AG09309 (cell line): ENCODE measurements around the gene ANKRD33B.
A peak's percentile ranks its signal among the peaks of the same experiment; 100 is the strongest.
"Not testable (repeated sequence)": the region's sequence is repeated elsewhere in the genome, so short reads cannot be mapped to it uniquely, and the experiment has no call there.

Source experiments
- DNase-seq: peaks from one replicate; pipeline ENCODE4 v3.0.0-alpha.2; 2010; ENCODE audit warnings: low read depth
- H3K4me3 ChIP-seq: 2 replicates; pipeline ENCODE4 v1.5.1; 2011; ENCODE audit warnings: mild to moderate bottlenecking, low read depth, low read length, moderate library complexity; ENCODE audit not compliant: control insufficient read depth
- TF ChIP-seq, protein P1 (sequence below): IDR thresholded peaks from 2 replicates; pipeline ENCODE4 v1.5.1; 2011; ENCODE audit warnings: mild to moderate bottlenecking, low read depth, low read length, inconsistent platforms; ENCODE audit not compliant: insufficient read depth, control insufficient read depth; ENCODE audit errors: missing control alignments

The ANKRD33B gene

DNA sequence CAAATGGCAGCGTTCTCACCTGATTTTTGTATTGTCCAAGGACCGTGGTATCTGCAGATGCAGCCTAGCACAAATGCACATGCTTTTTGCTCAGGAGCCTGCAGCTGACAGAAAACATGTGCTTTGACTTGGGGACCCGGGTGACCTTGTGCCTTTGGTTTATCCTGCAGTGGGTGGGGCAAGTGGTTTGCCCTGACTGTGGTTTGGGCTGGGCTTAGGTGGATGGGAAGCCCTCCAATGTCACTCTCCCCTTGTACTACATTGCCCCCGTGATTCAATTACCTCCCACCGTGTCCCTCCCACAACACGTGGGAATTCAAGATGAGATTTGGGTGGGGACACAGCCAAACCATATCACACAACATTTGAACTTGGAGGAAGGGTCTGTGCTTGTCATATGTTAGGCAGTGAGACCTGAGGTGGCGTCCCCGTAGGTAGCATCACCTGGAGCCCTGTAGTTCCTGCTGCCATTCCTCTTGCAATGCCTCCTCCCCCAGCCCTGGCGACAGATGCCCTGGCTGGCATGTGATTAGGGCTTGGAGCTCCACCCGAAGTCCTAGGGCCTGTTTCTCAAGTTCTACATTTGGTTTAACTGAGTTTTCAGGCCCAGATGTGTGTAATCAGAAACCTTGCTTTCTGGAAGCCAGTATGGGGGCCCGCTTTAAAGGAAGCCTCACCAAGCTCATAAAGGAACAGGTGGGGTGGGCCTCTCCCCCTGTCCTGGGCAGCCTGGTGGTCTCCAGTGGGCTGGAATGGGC is 2.1 kb downstream of the ANKRD33B start:
- no peak for DNase-seq
- TF ChIP-seq, protein P1, sequence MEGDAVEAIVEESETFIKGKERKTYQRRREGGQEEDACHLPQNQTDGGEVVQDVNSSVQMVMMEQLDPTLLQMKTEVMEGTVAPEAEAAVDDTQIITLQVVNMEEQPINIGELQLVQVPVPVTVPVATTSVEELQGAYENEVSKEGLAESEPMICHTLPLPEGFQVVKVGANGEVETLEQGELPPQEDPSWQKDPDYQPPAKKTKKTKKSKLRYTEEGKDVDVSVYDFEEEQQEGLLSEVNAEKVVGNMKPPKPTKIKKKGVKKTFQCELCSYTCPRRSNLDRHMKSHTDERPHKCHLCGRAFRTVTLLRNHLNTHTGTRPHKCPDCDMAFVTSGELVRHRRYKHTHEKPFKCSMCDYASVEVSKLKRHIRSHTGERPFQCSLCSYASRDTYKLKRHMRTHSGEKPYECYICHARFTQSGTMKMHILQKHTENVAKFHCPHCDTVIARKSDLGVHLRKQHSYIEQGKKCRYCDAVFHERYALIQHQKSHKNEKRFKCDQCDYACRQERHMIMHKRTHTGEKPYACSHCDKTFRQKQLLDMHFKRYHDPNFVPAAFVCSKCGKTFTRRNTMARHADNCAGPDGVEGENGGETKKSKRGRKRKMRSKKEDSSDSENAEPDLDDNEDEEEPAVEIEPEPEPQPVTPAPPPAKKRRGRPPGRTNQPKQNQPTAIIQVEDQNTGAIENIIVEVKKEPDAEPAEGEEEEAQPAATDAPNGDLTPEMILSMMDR: no peak
- H3K4me3 ChIP-seq: peak overlapping the region; percentile 87

DNA sequence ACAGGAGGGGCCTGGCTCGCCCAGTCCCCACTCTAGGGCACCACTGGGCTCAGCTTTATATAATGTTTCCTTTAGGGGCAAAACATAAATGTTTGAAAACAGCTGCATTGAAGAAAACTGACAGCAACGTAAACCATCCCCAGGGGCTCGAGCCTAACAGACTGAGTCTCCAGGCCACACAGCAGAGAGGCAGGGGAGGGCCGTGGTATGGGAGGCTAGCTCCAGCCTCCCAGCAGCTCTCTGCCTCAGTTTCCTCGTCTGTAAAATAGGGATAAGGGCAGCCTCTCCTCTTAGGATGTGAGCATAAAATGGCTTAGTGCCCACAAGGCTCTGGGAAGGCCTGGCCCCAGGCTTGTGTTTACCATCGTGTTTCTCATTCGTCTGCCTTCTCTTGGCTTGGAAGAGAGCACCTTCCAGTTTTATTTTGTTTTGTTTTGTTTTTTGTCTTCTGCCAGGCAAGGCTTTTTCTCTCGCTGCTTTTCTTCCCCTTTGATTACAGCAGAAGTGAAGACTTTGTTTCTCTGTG is 2.7 kb downstream of the ANKRD33B start:
- H3K4me3 ChIP-seq: no peak overlapping the region
- TF ChIP-seq, protein P1: no peak

DNA sequence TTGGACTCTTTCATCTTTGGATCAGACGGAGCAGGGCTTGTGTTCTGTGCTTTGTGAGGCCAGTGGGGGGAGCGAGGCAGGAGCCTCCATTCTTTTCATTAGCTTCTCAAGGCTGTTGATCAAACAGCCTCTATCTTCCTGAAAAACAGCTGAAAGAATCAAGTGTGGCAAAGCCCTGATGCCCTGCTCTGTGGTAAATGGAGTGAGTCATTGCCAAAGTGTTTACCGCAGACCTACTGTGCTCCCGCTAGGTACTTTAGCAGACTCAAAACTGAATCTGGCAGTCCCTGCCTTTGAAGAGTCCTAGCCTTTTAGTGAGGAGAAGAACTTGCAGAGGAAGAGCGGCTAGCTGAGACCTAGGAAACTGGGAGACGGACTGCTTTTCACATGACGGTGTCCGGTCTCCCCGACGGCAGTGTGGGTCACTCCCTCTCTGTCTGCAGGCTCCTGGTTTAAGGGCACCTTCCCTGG is 3.3 kb downstream of the ANKRD33B start:
- TF ChIP-seq, protein P1: no peak
- H3K4me3 ChIP-seq: no peak overlapping the region
- DNase-seq: no peak

More for the DNA sequence above, 2.7 kb downstream of the ANKRD33B start:
- DNase-seq: no peak

DNA sequence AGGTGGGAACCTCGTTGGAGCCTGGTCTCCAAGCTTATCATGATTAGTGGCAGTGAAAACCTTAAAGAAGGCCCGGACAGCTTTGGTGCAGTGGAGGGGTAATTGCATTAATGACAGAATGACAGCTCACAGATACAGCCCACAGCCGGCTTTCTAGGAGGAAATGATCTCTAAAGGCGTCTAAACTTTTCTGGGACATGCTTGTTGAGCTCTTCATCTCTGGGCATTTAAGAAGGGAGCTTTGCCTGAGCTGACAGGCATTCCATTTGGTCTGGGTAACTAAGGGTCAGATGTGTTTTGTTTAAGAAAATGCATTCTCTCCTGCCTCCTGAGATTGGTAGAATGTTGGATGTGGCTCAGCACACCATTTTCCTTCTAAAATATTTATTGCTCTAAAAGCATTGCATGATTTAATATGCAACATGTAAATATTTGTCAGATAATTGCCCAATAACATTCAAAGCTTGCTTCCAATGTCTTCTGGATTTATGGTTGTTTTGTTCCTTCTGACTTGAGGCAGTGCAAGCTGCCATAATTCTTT is 4.0 kb downstream of the ANKRD33B start:
- TF ChIP-seq, protein P1: no peak
- DNase-seq: no peak
- H3K4me3 ChIP-seq: no peak overlapping the region

DNA sequence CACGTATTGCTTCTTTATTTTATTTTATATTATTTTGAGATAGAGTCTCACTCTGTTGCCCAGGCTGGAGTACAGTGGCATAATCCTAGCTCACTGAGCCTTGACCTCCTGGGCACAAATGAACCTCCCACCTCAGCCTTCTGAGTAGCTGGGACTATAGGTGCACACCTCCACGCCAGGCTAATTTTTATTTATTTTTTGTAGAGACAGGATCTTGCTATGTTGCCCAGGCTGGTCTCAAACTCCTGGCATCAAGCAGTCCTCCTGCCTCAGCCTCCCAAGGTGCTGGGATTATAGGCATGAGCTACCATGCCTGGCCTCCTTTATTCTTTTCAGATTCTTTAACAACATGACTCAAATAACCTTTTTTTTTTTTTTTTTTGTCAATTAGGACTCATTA is 6.7 kb downstream of the ANKRD33B start:
- DNase-seq, H3K4me3 ChIP-seq: not testable (repeated sequence)

DNA sequence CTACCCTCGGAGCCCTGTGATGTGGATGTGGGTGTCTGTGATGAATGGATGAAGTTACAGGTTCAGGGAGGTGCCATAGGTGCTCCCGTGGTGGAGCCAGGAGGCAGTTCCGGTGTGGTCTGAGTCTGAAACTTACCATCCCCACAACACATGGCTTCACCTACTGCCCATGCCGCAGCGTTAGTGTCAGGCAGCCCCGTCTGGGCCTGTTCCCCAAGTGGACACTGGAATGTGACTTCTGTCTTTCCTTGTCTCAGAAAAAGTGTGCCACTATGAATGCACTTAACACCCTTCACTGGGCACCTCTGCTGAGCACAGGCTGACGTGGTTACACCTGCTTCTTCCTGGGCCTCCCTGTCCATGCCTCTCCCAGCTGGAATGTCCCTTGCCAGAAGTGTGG is 8.6 kb downstream of the ANKRD33B start:
- TF ChIP-seq, protein P1: no peak
- no peak overlapping the region for H3K4me3 ChIP-seq
- DNase-seq: no peak

DNA sequence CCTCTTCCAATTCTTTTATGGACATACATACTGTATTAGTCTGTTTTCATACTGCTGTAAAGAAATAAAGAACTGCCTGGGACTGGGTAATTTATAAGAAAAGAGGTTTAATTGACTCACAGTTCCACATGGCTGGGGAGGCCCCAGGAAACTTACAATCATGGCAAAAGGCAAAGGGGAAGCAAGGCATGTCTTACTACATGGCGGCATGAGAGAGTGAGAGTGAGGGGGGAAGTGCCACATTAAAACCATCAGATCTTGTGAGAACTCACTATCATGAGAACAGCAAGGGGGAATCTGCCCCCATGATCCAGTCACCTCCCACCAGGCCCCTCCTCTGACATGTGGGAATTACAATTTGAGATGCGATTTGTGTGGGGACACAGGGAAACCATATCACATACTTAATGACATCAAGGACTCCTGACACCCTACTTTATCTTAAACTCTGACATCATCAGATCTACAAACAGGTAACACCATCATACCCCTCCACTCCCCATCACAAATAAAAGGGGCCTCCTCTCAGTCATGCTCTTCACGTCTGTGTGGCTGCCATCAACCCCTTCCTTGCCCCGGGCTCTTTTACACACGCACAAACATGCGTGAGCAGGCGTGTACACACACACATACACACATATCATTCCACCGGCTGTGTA is 9.7 kb downstream of the ANKRD33B start:
- TF ChIP-seq, protein P1: no peak
- no peak overlapping the region for H3K4me3 ChIP-seq
- no peak for DNase-seq

DNA sequence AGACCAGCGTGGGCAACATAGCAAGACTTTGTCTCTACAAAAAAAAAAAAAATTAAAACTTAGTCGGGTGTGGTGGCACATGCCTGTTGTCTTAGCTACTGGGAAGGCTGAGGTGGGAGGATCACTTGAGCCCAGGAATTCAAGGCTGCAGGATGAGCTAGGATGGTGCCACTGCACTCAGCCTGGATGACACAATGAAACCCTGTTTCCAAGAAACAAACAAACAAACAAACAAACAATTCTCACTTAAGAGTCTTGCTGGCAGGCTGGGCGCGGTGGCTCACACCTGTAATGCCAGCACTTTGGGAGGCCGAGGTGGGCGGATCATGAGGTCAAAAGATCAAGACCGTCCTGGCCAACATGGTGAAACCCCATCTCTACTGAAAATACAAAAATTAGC is 11.0 kb downstream of the ANKRD33B start:
- not testable (repeated sequence) for DNase-seq, H3K4me3 ChIP-seq
